SW 1271 (cell line): ENCODE results near the gene TMEM114.
"Not testable (repeated sequence)": the region's sequence is repeated elsewhere in the genome, so short reads cannot be mapped to it uniquely, and the experiment has no call there.

Experiments used
- DNase-seq, 2 experiments: peaks; one replicate each; lab custom pipeline; 2025; lab: John Stamatoyannopoulos, UW

TMEM114 gene

GRCh38 chr16:8575399-8575798 lies 14.9 kb downstream of the TMEM114 start:
- no peak for DNase-seq

- DNase-seq: peak in 1 of 2 experiments; percentile 3
These were observed 17.2 kb downstream of the TMEM114 start for GRCh38 chr16:8572919-8573724.

DNA sequence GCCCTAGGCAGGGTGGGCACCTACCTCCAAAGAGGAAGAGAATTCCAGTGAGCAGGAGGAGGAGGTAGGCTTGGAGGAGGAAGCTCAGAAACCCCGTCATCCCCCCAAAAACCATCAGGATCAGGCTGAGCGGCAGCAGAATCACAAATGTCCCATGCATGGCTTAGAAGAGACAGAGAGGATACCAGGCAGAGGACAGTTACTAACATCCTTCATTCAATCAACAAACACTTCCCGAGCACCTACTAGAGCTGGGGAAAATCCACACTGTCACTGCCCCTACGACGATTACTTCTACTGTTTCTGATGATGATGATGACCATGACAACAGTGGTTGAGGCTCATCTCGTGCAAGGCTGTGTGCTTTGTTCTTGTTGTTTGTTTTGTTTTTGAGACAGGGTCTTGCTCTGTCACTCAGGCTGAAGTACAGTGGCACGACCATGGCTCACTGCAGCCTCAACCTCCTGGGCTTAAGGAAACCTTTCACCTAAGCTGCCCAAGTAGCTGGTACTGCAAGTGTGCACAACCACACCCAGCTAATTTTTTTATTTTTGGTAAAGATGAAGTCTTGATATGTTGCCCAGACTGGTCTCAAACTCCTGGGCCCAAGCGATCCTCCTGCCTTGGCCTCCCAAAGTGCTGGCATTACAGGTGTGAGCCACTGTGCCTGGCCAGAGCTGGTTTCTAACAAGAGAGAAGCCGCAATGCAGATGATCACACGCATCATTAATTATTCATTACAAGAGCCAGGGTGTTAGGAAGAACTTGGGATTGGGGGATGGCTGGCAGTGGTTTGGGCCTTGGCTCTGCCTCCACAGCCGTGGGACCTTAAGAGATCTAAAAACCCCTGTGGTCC lies 18.0 kb downstream of the TMEM114 start:
- no peak for DNase-seq

GRCh38 chr16:8571061-8571596 lies 19.2 kb downstream of the TMEM114 start:
- no peak for DNase-seq

GRCh38 chr16:8570393-8570792 lies 19.9 kb downstream of the TMEM114 start:
- DNase-seq: not testable (repeated sequence)

- no peak for DNase-seq
These were observed 20.5 kb downstream of the TMEM114 start for GRCh38 chr16:8569650-8570346.

- no peak for DNase-seq
These were observed 22.1 kb downstream of the TMEM114 start for GRCh38 chr16:8568231-8568617.

GRCh38 chr16:8567355-8568230 lies 22.7 kb downstream of the TMEM114 start:
- peak; percentile 58 to 74 for DNase-seq

GRCh38 chr16:8565498-8565897 lies 24.8 kb downstream of the TMEM114 start:
- no peak for DNase-seq

DNA sequence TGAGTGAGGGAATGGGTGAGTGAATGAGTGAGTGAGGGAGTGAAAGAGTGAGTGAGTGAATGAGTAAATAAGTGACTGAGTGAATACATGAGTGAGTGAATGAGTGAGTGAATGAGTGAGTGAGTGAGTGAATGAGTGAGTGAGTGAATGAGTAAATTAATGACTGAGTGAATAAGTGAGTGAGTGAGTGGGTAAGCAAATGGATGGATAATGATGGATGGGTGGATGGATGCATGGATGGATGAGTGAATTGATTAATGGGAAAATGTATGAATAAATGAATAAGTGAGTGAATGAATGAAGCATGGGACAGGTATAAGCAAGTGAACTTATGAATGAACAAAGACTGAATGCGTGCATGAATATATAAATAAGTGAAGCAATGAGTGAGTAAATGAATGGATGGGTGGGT lies 25.4 kb downstream of the TMEM114 start:
- no peak for DNase-seq

GRCh38 chr16:8563944-8564540 lies 26.3 kb downstream of the TMEM114 start:
- DNase-seq: not testable (repeated sequence)

DNA sequence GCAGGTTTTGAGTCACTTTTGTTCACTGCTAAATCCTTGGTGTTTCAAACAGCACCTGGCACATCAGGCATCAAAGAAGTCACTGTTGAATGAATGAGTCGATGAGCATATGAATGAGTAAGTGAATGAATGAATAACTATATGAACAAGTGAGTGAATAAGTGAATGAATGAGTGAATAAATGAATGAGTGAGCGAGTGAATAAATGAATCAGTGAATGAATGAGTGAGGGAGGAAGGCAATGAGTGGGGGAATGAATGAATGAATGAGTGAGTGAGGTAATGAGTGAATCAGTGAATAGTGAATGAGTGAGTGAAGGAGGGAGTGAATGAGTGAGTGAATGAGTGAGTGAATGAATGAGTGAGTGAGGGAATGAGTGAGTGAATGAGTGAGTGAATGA lies 28.8 kb downstream of the TMEM114 start:
- DNase-seq: no peak

DNA sequence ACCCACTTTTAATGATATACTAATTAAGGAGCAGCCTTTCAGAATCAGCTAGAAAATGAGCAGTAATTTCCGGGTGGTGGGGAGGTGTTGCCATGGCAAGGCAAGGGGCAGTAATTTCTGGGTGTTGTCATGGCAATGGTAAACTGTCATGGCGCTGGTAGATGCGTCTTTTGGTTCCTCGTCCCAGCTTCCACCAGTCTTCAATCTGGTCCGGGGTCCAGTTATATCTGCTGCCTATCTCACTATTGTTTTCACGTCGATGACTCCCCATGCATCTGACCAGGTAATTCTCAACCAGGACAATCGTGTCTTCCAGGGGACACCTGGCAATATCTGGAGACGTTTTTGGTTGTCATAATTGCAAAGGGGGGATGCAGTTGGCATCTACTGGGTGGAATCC lies 34.9 kb downstream of the TMEM114 start:
- no peak for DNase-seq

DNA sequence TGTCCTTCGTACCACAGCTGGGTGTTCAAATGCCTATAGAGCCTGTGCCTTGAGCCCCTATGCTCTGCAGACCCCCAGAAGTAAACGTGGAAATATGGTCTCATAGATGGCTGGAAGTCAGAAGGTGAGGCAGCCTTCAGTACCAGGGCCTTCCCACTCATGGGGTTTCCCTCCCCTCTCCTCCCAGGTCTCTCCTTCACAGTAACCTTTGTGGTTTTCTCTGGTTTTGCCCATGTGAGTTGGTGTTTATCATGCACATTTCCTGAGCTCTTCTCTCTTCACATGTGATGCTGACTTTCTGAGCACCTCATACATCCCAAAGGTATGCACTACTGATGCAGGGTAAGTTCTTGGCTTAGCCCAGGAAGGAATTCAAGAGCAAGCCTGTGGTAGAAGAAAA lies 35.4 kb downstream of the TMEM114 start:
- DNase-seq: no peak

GRCh38 chr16:8554022-8554421 lies 36.3 kb downstream of the TMEM114 start:
- no peak for DNase-seq

- no peak for DNase-seq
These were observed 37.7 kb downstream of the TMEM114 start for GRCh38 chr16:8552487-8553221.

- no peak for DNase-seq
These were observed 38.7 kb downstream of the TMEM114 start for GRCh38 chr16:8551388-8552332.

- no peak for DNase-seq
These were observed 39.5 kb downstream of the TMEM114 start for GRCh38 chr16:8550728-8551387.
